Skin epidermis (tissue), 12 donors: ENCODE data around the gene SLCO2B1.
A peak's percentile ranks its signal among the peaks of the same experiment; 100 is the strongest.

Experiments
- H3K27ac ChIP-seq, 21 experiments: fragments of 200-600 bp; sonication (generic) in 11 of 21; one replicate each; pipeline ENCODE4 v1.5.0; 2020; ENCODE audit warnings: mild to moderate bottlenecking in 3 of 21, inconsistent platforms in 2 of 21, moderate library complexity in 2 of 21
- H3K4me3 ChIP-seq, 7 experiments: fragments of 200-600 bp; sonication (generic) in 2 of 7; one replicate each; pipeline ENCODE4 v1.5.0; 2020; ENCODE audit warnings: inconsistent platforms in 2 of 7, mild to moderate bottlenecking in 2 of 7, moderate library complexity in 1 of 7

The SLCO2B1 gene

GRCh38 chr11:75186999-75187398, 36.1 kb downstream of the SLCO2B1 start:
- Histone ChIP-seq H3K4me3 (no peak overlapping the region), H3K27ac (peak overlapping the region in 1 of 21 experiments; percentile 1)

- Histone ChIP-seq H3K4me3 (no peak overlapping the region), H3K27ac (peak overlapping the region in 2 of 21 experiments; percentile 10 to 35)
Measured at GRCh38 chr11:75188671-75189070, 37.8 kb downstream of the SLCO2B1 start.

DNA sequence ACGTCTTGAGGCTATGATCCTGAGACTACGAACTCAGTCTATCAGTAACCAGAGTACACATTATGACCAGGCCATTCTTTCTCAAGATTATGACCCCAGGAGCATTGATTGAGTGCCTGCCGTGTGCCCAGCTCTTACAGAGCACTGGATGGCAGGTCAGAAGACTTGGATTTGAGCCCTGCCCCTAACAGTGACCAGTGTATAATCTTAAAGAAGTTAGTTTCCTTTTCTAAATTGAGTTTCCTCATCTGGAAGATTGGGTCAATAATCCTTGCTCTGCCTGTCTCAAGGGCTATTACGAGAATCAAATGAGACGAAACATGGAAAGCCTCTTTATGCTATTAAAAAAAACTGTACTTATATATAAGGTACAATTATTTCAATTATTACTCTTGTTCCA, 38.2 kb downstream of the SLCO2B1 start:
- Histone ChIP-seq H3K4me3 (no peak overlapping the region), H3K27ac (peak overlapping the region in 2 of 21 experiments; percentile 10 to 35)

GRCh38 chr11:75189911-75190310, 39.0 kb downstream of the SLCO2B1 start:
- no peak overlapping the region for H3K27ac ChIP-seq
- H3K4me3 ChIP-seq: no peak overlapping the region

DNA sequence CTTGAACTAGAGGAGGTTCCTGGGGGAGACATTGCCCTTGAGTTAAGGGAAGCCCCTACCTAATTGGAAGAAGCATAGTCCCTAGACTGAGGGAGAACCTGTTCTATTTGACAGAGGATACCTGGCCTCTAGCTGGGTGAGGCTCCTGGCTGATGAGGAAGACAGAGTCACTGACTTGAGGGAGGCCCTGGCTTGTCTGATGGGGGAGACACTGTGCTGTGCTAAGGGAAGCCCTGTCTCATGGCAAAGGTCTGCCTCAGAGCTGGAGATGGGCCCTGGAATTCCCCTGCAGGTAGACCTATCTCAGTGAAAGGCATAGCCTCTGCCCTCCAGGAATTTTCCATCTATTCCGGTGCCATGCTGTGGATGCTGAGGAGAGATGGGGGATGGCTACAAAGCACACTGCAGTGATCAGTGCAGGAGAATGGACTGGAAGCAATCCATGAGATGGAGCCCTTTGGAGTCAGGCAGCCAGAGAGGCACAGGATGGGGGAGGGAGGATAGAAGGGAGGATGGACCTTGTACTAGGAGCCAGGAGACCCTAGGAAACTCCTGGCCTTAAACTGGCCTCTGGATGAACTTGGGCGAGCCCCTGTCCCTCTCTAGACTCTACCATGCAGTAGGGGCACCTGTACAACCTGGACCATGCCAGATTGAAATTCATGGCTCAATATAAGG, 39.9 kb downstream of the SLCO2B1 start:
- Histone ChIP-seq H3K27ac (peak overlapping the region in 1 of 21 experiments; percentile 1), H3K4me3 (no peak overlapping the region)

DNA sequence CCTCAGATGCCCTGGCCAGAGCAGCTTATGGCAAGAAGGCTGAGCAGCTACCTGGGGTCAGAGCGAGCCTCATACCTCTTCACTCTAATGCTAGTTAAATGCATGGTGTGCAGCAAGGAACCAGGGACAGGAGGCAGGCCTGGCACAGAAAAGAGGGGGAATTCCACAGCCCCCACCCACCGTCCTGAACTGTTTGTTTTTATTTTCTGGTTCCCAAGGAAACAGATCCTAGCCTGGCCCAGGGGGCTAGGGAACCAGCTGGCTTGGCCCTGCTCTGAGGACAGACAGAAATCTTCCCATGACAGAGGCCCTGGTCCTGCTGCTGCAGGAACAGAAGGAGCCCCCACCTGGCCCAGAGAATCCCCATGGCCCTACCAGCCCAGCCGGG, 40.4 kb downstream of the SLCO2B1 start:
- no peak overlapping the region for H3K4me3 ChIP-seq

GRCh38 chr11:75193271-75193670, 42.4 kb downstream of the SLCO2B1 start:
- H3K27ac ChIP-seq: no peak overlapping the region
- no peak overlapping the region for H3K4me3 ChIP-seq

More for the DNA sequence above, 40.4 kb downstream of the SLCO2B1 start:
- peak overlapping the region in 2 of 21 experiments; percentile 1 to 31 for H3K27ac ChIP-seq

GRCh38 chr11:75193711-75194110, 42.8 kb downstream of the SLCO2B1 start:
- no peak overlapping the region for H3K4me3 ChIP-seq
- peak overlapping the region in 1 of 21 experiments; percentile 31 for H3K27ac ChIP-seq

DNA sequence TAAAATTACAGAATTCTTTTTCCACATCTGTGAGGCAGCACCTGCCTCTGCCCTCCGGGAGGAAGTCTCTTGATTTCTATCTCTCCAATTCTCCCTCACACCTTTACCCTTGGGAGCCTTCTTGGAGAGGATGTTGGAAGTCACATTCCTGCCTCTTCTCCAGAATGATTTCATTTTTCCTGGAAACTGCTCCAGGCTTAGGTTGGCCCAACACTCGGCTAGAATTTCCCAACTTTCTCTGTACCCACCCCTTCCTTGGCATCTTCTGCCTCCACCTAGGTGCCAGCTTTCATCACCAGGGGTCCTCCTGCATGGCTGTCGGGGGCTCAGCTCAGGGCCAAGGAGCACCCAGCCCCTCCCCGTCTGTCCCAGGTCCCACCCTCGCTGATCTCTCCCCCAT, 43.2 kb downstream of the SLCO2B1 start:
- H3K4me3 ChIP-seq: no peak overlapping the region
- peak overlapping the region in 4 of 21 experiments; percentile 11 to 82 (median 30) for H3K27ac ChIP-seq

DNA sequence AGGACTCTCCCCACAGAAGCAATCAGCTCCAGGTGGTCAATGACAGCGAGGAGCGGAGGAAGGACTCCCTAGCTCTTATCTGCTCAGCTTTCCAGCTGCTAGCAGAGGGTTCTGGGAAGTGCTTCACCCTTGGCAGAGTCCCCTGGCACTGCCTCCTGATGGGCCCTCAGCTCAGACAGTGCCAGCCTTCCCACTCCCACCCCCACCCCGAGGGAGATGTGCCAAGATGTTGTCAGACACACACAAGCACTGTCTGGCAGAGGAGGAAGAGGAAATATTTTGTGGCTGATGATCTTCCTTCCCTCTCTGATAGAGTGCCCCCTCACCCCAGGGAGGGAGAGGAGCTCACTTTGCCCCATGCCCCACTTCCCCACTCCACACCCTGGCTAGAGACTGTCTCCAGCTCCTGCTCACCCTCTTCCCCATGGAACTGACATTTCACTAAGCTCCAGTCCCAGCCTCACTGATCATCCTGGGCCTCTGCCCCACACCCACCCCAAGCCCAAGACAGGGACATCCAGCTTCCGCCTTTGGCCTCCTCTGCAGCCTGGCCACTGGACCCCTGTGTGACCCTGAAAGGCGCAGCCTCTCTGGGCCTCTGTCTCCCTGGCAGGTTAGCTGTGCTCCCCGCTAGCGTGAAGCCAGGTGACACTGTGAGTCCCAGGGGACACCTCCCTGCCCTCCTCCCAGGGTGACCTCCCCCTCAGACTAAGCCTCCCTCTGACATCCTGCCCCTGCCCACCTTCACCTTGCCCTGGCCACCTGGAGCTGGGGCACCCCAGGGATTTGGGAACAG, 44.5 kb downstream of the SLCO2B1 start:
- Histone ChIP-seq H3K27ac (peak overlapping the region in 5 of 21 experiments; percentile 14 to 82 (median 46)), H3K4me3 (no peak overlapping the region)

- H3K27ac ChIP-seq: peak overlapping the region in 3 of 21 experiments; percentile 16 to 82 (median 39)
- no peak overlapping the region for H3K4me3 ChIP-seq
Measured at GRCh38 chr11:75196426-75196825, 45.5 kb downstream of the SLCO2B1 start.

- Histone ChIP-seq H3K27ac (peak overlapping the region in 2 of 21 experiments; percentile 37 to 78), H3K4me3 (no peak overlapping the region)
Measured at GRCh38 chr11:75197512-75198277, 46.8 kb downstream of the SLCO2B1 start.

GRCh38 chr11:75198278-75198973, 47.5 kb downstream of the SLCO2B1 start:
- Histone ChIP-seq H3K27ac (peak overlapping the region in 1 of 21 experiments; percentile 78), H3K4me3 (no peak overlapping the region)

- Histone ChIP-seq H3K4me3 (no peak overlapping the region), H3K27ac (peak overlapping the region in 1 of 21 experiments; percentile 0)
Measured at GRCh38 chr11:75199412-75199955, 48.6 kb downstream of the SLCO2B1 start.

DNA sequence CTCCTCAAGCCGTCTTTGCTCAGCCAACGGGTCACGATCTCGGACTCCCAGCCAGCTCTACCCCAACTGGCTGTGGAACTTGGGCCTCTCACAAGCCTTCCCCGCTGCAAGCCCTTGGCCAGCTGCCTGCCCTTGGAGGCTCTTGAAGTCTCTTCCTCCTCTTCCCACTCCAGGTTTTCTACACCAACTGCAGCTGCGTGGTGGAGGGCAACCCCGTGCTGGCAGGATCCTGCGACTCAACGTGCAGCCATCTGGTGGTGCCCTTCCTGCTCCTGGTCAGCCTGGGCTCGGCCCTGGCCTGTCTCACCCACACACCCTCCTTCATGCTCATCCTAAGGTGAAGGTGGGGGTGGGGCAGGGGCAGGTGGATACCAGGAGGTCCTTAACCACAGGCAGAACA, 49.1 kb downstream of the SLCO2B1 start:
- Histone ChIP-seq H3K4me3 (no peak overlapping the region), H3K27ac (no peak overlapping the region)

GRCh38 chr11:75200531-75200930, 49.6 kb downstream of the SLCO2B1 start:
- no peak overlapping the region for H3K27ac ChIP-seq

GRCh38 chr11:75201771-75202170, 50.9 kb downstream of the SLCO2B1 start:
- Histone ChIP-seq H3K4me3 (no peak overlapping the region), H3K27ac (no peak overlapping the region)

More at GRCh38 chr11:75200531-75200930, 49.6 kb downstream of the SLCO2B1 start:
- no peak overlapping the region for H3K4me3 ChIP-seq

GRCh38 chr11:75202195-75202594, 51.3 kb downstream of the SLCO2B1 start:
- H3K4me3 ChIP-seq: no peak overlapping the region
- H3K27ac ChIP-seq: no peak overlapping the region

DNA sequence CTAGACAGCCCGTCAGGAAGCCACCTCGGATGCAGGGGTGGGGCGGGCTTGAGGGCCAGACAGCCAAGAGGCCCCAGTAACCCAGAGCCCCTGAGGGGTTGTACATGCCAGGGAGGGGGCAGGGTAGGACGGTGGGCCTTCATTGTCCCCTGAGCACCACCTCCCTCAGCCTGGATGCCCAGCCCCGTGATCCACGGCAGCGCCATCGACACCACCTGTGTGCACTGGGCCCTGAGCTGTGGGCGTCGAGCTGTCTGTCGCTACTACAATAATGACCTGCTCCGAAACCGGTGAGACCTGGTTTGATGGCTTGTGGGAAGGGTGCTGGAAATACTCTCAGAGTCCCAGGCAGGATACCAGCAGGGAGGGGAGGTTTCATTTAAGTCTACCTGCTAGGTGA, 52.2 kb downstream of the SLCO2B1 start:
- no peak overlapping the region for H3K27ac ChIP-seq
- H3K4me3 ChIP-seq: no peak overlapping the region
